IMR-90 (cell line): ENCODE measurements around the gene EPC2. TPM values are rescaled to one million over a fixed set of nuclear protein-coding genes. Genes with fewer than 3 reads are reported as not detected.
A peak's percentile ranks its signal among the peaks of the same experiment; 100 is the strongest.

Experiments used
- ATAC-seq: fragments of 200-7000 bp; cut with Tn5 transposase; 2 replicates; pipeline ENCODE4 v1.9.1; 2020; ENCODE audit warnings: low read depth, mild to moderate bottlenecking, moderate library complexity
- BruUV-seq: library from RNA; stranded (reverse); fragments of 400-500 nt; replicated peaks from 2 replicates; lab custom pipeline; 2021; lab: Mats Ljungman, UMichigan
- CTCF ChIA-PET: fragments of 300-600 bp; formaldehyde crosslinking; extraction: SDS; loops from one replicate; lab custom pipeline; 2021; ENCODE audit warnings: antibody characterized with exemption; lab: Yijun Ruan, JAX
- POLR2A ChIA-PET: fragments of 300-600 bp; sonication (Branson Sonifier 250); formaldehyde crosslinking; loops from one replicate; lab custom pipeline; 2022; ENCODE audit warnings: antibody characterized with exemption; ENCODE audit not compliant: unreplicated experiment; lab: Charles Lee
- DNase-seq: peaks from one replicate; pipeline ENCODE4 v3.0.0; 2013
- H2AFZ ChIP-seq: replicated peaks from 2 replicates; pipeline ENCODE3; 2013; ENCODE audit warnings: low read length, mild to moderate bottlenecking; ENCODE audit not compliant: poor library complexity
- H2AK5ac ChIP-seq: 2 replicates; pipeline ENCODE4 v1.6.1; 2013; ENCODE audit warnings: low read depth, low read length, inconsistent platforms
- H2AK9ac ChIP-seq: replicated peaks from 2 replicates; pipeline ENCODE3; 2013; ENCODE audit warnings: mild to moderate bottlenecking, low read depth, low read length, moderate library complexity; ENCODE audit not compliant: poor library complexity
- H2BK120ac ChIP-seq: 2 replicates; pipeline ENCODE4 v1.6.1; 2013; ENCODE audit warnings: low read depth, low read length, inconsistent platforms
- H2BK15ac ChIP-seq: 3 replicates; pipeline ENCODE4 v1.6.1; 2013; ENCODE audit warnings: low read depth, low read length, inconsistent platforms
- H2BK20ac ChIP-seq: 2 replicates; pipeline ENCODE4 v1.6.1; 2013; ENCODE audit warnings: low read depth, mild to moderate bottlenecking, inconsistent platforms, low read length, moderate library complexity
- H2BK5ac ChIP-seq: 2 replicates; pipeline ENCODE4 v1.6.1; 2013; ENCODE audit warnings: mild to moderate bottlenecking, low read depth, low read length, inconsistent platforms; ENCODE audit not compliant: poor library complexity, severe bottlenecking
- H3K14ac ChIP-seq: replicated peaks from 2 replicates; pipeline ENCODE4 v1.6.1; 2013; ENCODE audit warnings: low read depth, low read length, inconsistent platforms
- H3K18ac ChIP-seq: 2 replicates; pipeline ENCODE4 v1.6.1; 2013; ENCODE audit warnings: low read depth, low read length, control low read depth
- H3K23ac ChIP-seq: 2 replicates; pipeline ENCODE4 v1.6.1; 2013; ENCODE audit warnings: low read depth, low read length, inconsistent platforms
- H3K27ac ChIP-seq: 2 replicates; pipeline ENCODE4 v1.5.1; 2013; ENCODE audit warnings: mild to moderate bottlenecking, control low read depth, low read length; ENCODE audit not compliant: insufficient read depth
- H3K27me3 ChIP-seq: 2 replicates; pipeline ENCODE4 v1.6.1; 2013; ENCODE audit warnings: low read length; ENCODE audit not compliant: control insufficient read depth, insufficient read depth
- H3K36me3 ChIP-seq: 2 replicates; pipeline ENCODE4 v1.6.1; 2013; ENCODE audit warnings: low read length, mixed read lengths; ENCODE audit not compliant: control insufficient read depth, insufficient read depth
- H3K4ac ChIP-seq: 2 replicates; pipeline ENCODE4 v1.6.1; 2013; ENCODE audit warnings: low read depth, low read length, inconsistent platforms
- H3K4me1 ChIP-seq: 2 replicates; pipeline ENCODE4 v1.6.1; 2013; ENCODE audit warnings: low read length, mixed read lengths; ENCODE audit not compliant: control insufficient read depth, insufficient read depth
- H3K4me2 ChIP-seq: 2 replicates; pipeline ENCODE4 v1.6.1; 2013; ENCODE audit warnings: low read depth, mild to moderate bottlenecking, control low read depth, low read length, moderate library complexity
- H3K4me3 ChIP-seq: 2 replicates; pipeline ENCODE4 v1.5.1; 2013; ENCODE audit warnings: low read depth, mild to moderate bottlenecking, control low read depth, low read length, moderate library complexity; ENCODE audit not compliant: insufficient read depth
- H3K56ac ChIP-seq: 2 replicates; pipeline ENCODE4 v1.6.1; 2013; ENCODE audit warnings: low read length, inconsistent platforms; ENCODE audit not compliant: insufficient read depth; ENCODE audit errors: extremely low read depth
- H3K79me1 ChIP-seq, 2 experiments: 2 replicates each; pipeline ENCODE4 v1.6.1; 2013; ENCODE audit warnings: low read length in 2 of 2, inconsistent platforms in 1 of 2, low read depth in 1 of 2
- H3K9ac ChIP-seq: 2 replicates; pipeline ENCODE4 v1.6.1; 2013; ENCODE audit warnings: low read depth, low read length, control low read depth
- H3K9me1 ChIP-seq: 2 replicates; pipeline ENCODE4 v1.6.1; 2013; ENCODE audit warnings: low read length, inconsistent platforms; ENCODE audit not compliant: insufficient read depth
- H3K9me3 ChIP-seq: 2 replicates; pipeline ENCODE4 v1.6.1; 2013; ENCODE audit warnings: low read length; ENCODE audit not compliant: control insufficient read depth, insufficient read depth
- H4K20me1 ChIP-seq: 2 replicates; pipeline ENCODE4 v1.6.1; 2013; ENCODE audit warnings: low read length, inconsistent platforms; ENCODE audit not compliant: insufficient read depth
- H4K5ac ChIP-seq: 2 replicates; pipeline ENCODE4 v1.6.1; 2013; ENCODE audit warnings: mild to moderate bottlenecking, low read depth, low read length, control low read depth
- H4K8ac ChIP-seq, 2 experiments: 2 replicates each; pipeline ENCODE4 v1.6.1; 2013; ENCODE audit warnings: low read depth in 2 of 2, low read length in 2 of 2, control low read depth in 1 of 2, inconsistent platforms in 1 of 2
- H4K91ac ChIP-seq: 2 replicates; pipeline ENCODE4 v1.6.1; 2013; ENCODE audit warnings: low read depth, low read length, inconsistent platforms; ENCODE audit not compliant: insufficient read depth
- BHLHE40 ChIP-seq: fragments of 150-350 bp; IDR thresholded peaks from 2 replicates; pipeline ENCODE4 v1.6.1; 2016; ENCODE audit warnings: mild to moderate bottlenecking, low read depth, low read length
- CEBPB ChIP-seq: IDR thresholded peaks from 2 replicates; pipeline ENCODE4 v1.6.1; 2012; ENCODE audit warnings: low read depth, low read length, improper control_type of control experiment
- CHD1 ChIP-seq: IDR thresholded peaks from 2 replicates; pipeline ENCODE4 v1.6.1; 2012; ENCODE audit warnings: low read depth, low read length, improper control_type of control experiment
- FOS ChIP-seq: fragments of 150-350 bp; IDR thresholded peaks from 2 replicates; pipeline ENCODE4 v1.6.1; 2016; ENCODE audit warnings: low read depth, low read length
- MAFK ChIP-seq: IDR thresholded peaks from 2 replicates; pipeline ENCODE4 v1.6.1; 2012; ENCODE audit warnings: low read depth, low read length, improper control_type of control experiment
- MAZ ChIP-seq: IDR thresholded peaks from 2 replicates; pipeline ENCODE4 v1.6.1; 2012; ENCODE audit warnings: low read depth, mild to moderate bottlenecking, low read length, improper control_type of control experiment, moderate library complexity, borderline replicate concordance
- MXI1 ChIP-seq: IDR thresholded peaks from 2 replicates; pipeline ENCODE4 v1.6.1; 2012; ENCODE audit warnings: low read depth, mild to moderate bottlenecking, low read length, moderate library complexity, borderline replicate concordance
- NFE2L2 ChIP-seq: fragments of 150-350 bp; IDR thresholded peaks from 2 replicates; pipeline ENCODE4 v1.6.1; 2016; ENCODE audit warnings: low read depth, mild to moderate bottlenecking, low read length
- POLR2A ChIP-seq: IDR thresholded peaks from 2 replicates; pipeline ENCODE4 v1.6.1; 2012; ENCODE audit warnings: mild to moderate bottlenecking, low read depth, low read length
- RAD21 ChIP-seq: IDR thresholded peaks from 2 replicates; pipeline ENCODE4 v1.6.1; 2012; ENCODE audit warnings: low read length, improper control_type of control experiment
- RCOR1 ChIP-seq: IDR thresholded peaks from 2 replicates; pipeline ENCODE4 v1.6.1; 2012; ENCODE audit warnings: mild to moderate bottlenecking, low read length, improper control_type of control experiment; ENCODE audit not compliant: insufficient replicate concordance
- RFX5 ChIP-seq: IDR thresholded peaks from 2 replicates; pipeline ENCODE4 v1.8.0; 2012; ENCODE audit warnings: low read depth, mild to moderate bottlenecking, low read length, moderate library complexity
- SMC3 ChIP-seq: fragments of 150-350 bp; IDR thresholded peaks from 2 replicates; pipeline ENCODE4 v1.6.1; 2016; ENCODE audit warnings: low read depth, mild to moderate bottlenecking, antibody characterized with exemption, low read length, moderate library complexity
- WGBS, 2 experiments: methylation state at CpG; one replicate each; pipeline versions ENCODE4 v1.1.5 to v1.1.7; 2013; ENCODE audit warnings: missing lambda C conversion rate in 2 of 2; ENCODE audit not compliant: insufficient read length in 1 of 2; ENCODE audit errors: extremely low coverage in 2 of 2; 5-methylcytosine and 5-hydroxymethylcytosine counted together
- dilution Hi-C: fragments of 300-500 bp; cut with HindIII; formaldehyde crosslinking; loops from one replicate; pipeline ENCODE4 v1.14.3; 2018; ENCODE audit warnings: low sequenced_read_pairs; ENCODE audit not compliant: unreplicated experiment
- in situ Hi-C: fragments of 300-500 bp; cut with MboI; formaldehyde crosslinking; loops from 3 replicates; pipeline ENCODE4 v1.14.3; 2019; ENCODE audit warnings: low sequenced_read_pairs, inconsistent platforms, mixed read lengths
- intact Hi-C: fragments of 100-400 bp; cut with micrococcal nuclease; formaldehyde crosslinking; loops from 2 replicates; pipeline ENCODE4 v1.10.0; 2022
- polyA plus RNA-seq, 3 experiments: library from polyadenylated mRNA; depleted of rRNA; stranded (reverse); fragments of >200 nt; gene quantifications; 2 replicates each; pipeline ENCODE4 v1.2.3, GENCODE V29; 2012; ENCODE audit warnings: low replicate concordance in 1 of 3
- total RNA-seq: library from RNA; depleted of rRNA; stranded (reverse); fragments of >200 nt; gene quantifications from 2 replicates; pipeline ENCODE4 v1.2.3, GENCODE V29; 2012
- TF ChIP-seq, protein P1 (sequence below): fragments of 150-350 bp; IDR thresholded peaks from 2 replicates; pipeline ENCODE4 v1.6.1; 2016; ENCODE audit warnings: low read depth, mild to moderate bottlenecking, low read length, moderate library complexity, borderline replicate concordance
- TF ChIP-seq, protein P2 (sequence below): fragments of 150-350 bp; IDR thresholded peaks from 2 replicates; pipeline ENCODE4 v1.6.1; 2017; ENCODE audit warnings: mild to moderate bottlenecking, antibody characterized with exemption, low read length, low read depth
- TF ChIP-seq, protein P3 (sequence below): conservative IDR thresholded peaks from 2 replicates; pipeline ENCODE4 v1.5.1; 2012; ENCODE audit warnings: mild to moderate bottlenecking, low read depth, low read length, improper control_type of control experiment

EPC2 gene
- total and polyA plus RNA-seq, 2 of the 4 experiments (the other 2 are of a cell fraction): 10.6 to 22.6 TPM

- no peak overlapping the region for H3K18ac ChIP-seq
- H3K27me3 ChIP-seq: no peaks in the 10 kb centered on the region
- no peak overlapping the region for H2AK5ac ChIP-seq
- H2AFZ ChIP-seq: no peak overlapping the region
- H3K9me3 ChIP-seq: no peaks in the 10 kb centered on the region
- H3K4me3 ChIP-seq: no peak overlapping the region
- H2BK120ac ChIP-seq: no peak overlapping the region
- no peak overlapping the region for H4K8ac ChIP-seq
- H3K27ac ChIP-seq: no peak overlapping the region
- no peak overlapping the region for H2BK15ac ChIP-seq
- intact Hi-C loops (no loop called here), in situ Hi-C loops (loop anchor here (25.0 kb wide), 1 partner anchor 909 kb away; no protein-coding TSS in a partner anchor), dilution Hi-C loops (no loop called here)
- peaks cover 3% of the 10 kb centered on the region for H3K4me1 ChIP-seq
- H3K9ac ChIP-seq: no peak overlapping the region
- H3K14ac ChIP-seq: no peak overlapping the region
- H4K91ac ChIP-seq: no peak overlapping the region
- no peaks in the 10 kb centered on the region for H3K36me3 ChIP-seq
- peaks cover 4% of the 10 kb centered on the region for H3K9me1 ChIP-seq
- no peak overlapping the region for H3K23ac ChIP-seq
- ATAC-seq (peak; percentile 70), DNase-seq (peak; percentile 30)
- no peak overlapping the region for H2BK5ac ChIP-seq
- no peak overlapping the region for H3K4ac ChIP-seq
- BruUV-seq: no TSS peak
- no peak overlapping the region for H3K56ac ChIP-seq
- no peak overlapping the region for H2BK20ac ChIP-seq
- H4K20me1 ChIP-seq: peaks cover 88% of the 10 kb centered on the region
- no peak overlapping the region for H4K5ac ChIP-seq
- H2AK9ac ChIP-seq: no peak overlapping the region
- WGBS, 2 experiments: no CpG with 5 or more reads among the region's 2 CpGs
- CTCF ChIA-PET: no interaction called here
- H3K4me2 ChIP-seq: no peak overlapping the region
- POLR2A ChIA-PET: no interaction called here
- TF ChIP-seq CHD1 (no peak), MAZ (no peak), CEBPB (no peak), MAFK (no peak), POLR2A (no peak), MXI1 (no peak), BHLHE40 (no peak), RCOR1 (no peak), FOS (no peak), RFX5 (no peak), NFE2L2 (no peak), RAD21 (no peak), SMC3 (no peak)
- TF ChIP-seq, protein P1, sequence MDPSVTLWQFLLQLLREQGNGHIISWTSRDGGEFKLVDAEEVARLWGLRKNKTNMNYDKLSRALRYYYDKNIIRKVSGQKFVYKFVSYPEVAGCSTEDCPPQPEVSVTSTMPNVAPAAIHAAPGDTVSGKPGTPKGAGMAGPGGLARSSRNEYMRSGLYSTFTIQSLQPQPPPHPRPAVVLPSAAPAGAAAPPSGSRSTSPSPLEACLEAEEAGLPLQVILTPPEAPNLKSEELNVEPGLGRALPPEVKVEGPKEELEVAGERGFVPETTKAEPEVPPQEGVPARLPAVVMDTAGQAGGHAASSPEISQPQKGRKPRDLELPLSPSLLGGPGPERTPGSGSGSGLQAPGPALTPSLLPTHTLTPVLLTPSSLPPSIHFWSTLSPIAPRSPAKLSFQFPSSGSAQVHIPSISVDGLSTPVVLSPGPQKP: no peak
- TF ChIP-seq, protein P2, sequence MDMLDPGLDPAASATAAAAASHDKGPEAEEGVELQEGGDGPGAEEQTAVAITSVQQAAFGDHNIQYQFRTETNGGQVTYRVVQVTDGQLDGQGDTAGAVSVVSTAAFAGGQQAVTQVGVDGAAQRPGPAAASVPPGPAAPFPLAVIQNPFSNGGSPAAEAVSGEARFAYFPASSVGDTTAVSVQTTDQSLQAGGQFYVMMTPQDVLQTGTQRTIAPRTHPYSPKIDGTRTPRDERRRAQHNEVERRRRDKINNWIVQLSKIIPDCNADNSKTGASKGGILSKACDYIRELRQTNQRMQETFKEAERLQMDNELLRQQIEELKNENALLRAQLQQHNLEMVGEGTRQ: no peak
- TF ChIP-seq, protein P3, sequence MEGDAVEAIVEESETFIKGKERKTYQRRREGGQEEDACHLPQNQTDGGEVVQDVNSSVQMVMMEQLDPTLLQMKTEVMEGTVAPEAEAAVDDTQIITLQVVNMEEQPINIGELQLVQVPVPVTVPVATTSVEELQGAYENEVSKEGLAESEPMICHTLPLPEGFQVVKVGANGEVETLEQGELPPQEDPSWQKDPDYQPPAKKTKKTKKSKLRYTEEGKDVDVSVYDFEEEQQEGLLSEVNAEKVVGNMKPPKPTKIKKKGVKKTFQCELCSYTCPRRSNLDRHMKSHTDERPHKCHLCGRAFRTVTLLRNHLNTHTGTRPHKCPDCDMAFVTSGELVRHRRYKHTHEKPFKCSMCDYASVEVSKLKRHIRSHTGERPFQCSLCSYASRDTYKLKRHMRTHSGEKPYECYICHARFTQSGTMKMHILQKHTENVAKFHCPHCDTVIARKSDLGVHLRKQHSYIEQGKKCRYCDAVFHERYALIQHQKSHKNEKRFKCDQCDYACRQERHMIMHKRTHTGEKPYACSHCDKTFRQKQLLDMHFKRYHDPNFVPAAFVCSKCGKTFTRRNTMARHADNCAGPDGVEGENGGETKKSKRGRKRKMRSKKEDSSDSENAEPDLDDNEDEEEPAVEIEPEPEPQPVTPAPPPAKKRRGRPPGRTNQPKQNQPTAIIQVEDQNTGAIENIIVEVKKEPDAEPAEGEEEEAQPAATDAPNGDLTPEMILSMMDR: no peak
- H3K79me1 ChIP-seq: peaks cover 14 to 48% of the 10 kb centered on the region in 2 experiments
Observed at GRCh38 chr2:148653437-148653836, 8.9 kb downstream of the EPC2 start.
